CD4-positive, alpha-beta T cell (primary cell): Measurements from ENCODE around the gene MAJIN. TPM values are rescaled to one million over a fixed set of nuclear protein-coding genes. Genes with fewer than 3 reads are reported as not detected.
A peak's percentile ranks its signal among the peaks of the same experiment; 100 is the strongest.

ENCODE experiments used
- ATAC-seq: fragments of 200-7000 bp; cut with Tn5 transposase; one replicate; pipeline ENCODE4 v1.10.0; 2022; ENCODE audit warnings: mild to moderate bottlenecking; ENCODE audit not compliant: poor library complexity
- CTCF ChIA-PET: fragments of 350-600 bp; sonication (Branson Sonifier 250); formaldehyde crosslinking; loops from one replicate; lab custom pipeline; 2021; ENCODE audit warnings: antibody characterized with exemption, inconsistent platforms; lab: Charles Lee
- POLR2A ChIA-PET: fragments of 350-600 bp; sonication (Branson Sonifier 250); formaldehyde crosslinking; loops from one replicate; lab custom pipeline; 2021; ENCODE audit warnings: antibody characterized with exemption, inconsistent platforms; lab: Charles Lee
- DNase-seq, 14 experiments: peaks; one replicate each; pipeline ENCODE4 v3.0.0-alpha.2; 2013 to 2020; ENCODE audit warnings: mixed read lengths in 2 of 14
- H3K27ac ChIP-seq, 2 donors: one replicate each; pipeline versions ENCODE4 v1.5.1 to v1.7.0; 2013; ENCODE audit warnings: low read length in 2 of 2, low read depth in 1 of 2, mild to moderate bottlenecking in 1 of 2
- H3K27me3 ChIP-seq, 2 experiments: 1 replicate in 1 of 2; 2 replicates in 1 of 2; pipeline versions ENCODE4 v1.6.1 to v1.7.0; 2013; ENCODE audit warnings: low read length in 2 of 2, control low read depth in 1 of 2, mild to moderate bottlenecking in 1 of 2, moderate library complexity in 1 of 2; ENCODE audit not compliant: insufficient read depth in 2 of 2, control insufficient read depth in 1 of 2
- H3K36me3 ChIP-seq: one replicate; pipeline ENCODE4 v1.6.1; 2013; ENCODE audit warnings: low read length, control low read depth; ENCODE audit not compliant: insufficient read depth
- H3K4me1 ChIP-seq: one replicate; pipeline ENCODE4 v1.6.1; 2013; ENCODE audit warnings: low read length, control low read depth; ENCODE audit not compliant: insufficient read depth
- H3K4me3 ChIP-seq: one replicate; pipeline ENCODE4 v1.5.1; 2013; ENCODE audit warnings: mild to moderate bottlenecking, low read length, moderate library complexity
- H3K9me3 ChIP-seq, 2 experiments: 1 replicate in 1 of 2; 2 replicates in 1 of 2; pipeline versions ENCODE4 v1.6.1 to v1.7.0; 2013; ENCODE audit warnings: low read length in 2 of 2, mild to moderate bottlenecking in 2 of 2, control low read depth in 1 of 2, moderate library complexity in 1 of 2; ENCODE audit not compliant: control insufficient read depth in 1 of 2, insufficient read depth in 1 of 2
- H3K27ac Mint-ChIP-seq: one replicate; pipeline ENCODE4 v1.8.0; 2020; ENCODE audit warnings: mixed read lengths
- H3K27me3 Mint-ChIP-seq: one replicate; pipeline ENCODE4 v1.8.0; 2021; ENCODE audit warnings: mixed read lengths
- H3K36me3 Mint-ChIP-seq: one replicate; pipeline ENCODE4 v1.8.0; 2021; ENCODE audit warnings: low read depth, mixed read lengths
- H3K4me1 Mint-ChIP-seq: one replicate; pipeline ENCODE4 v1.8.0; 2021; ENCODE audit warnings: low read depth, mixed read lengths
- H3K4me3 Mint-ChIP-seq: one replicate; pipeline ENCODE4 v1.8.0; 2020; ENCODE audit warnings: mild to moderate bottlenecking, mixed read lengths
- H3K9me3 Mint-ChIP-seq: one replicate; pipeline ENCODE4 v1.8.0; 2020; ENCODE audit warnings: mixed read lengths
- CTCF ChIP-seq: fragments of 200-600 bp; IDR thresholded peaks from one replicate; pipeline ENCODE4 v1.8.0; 2022; ENCODE audit warnings: antibody characterized with exemption, mild to moderate bottlenecking
- intact Hi-C, 2 experiments: fragments of 100-400 bp; cut with DNase I in 1 of 2; cut with micrococcal nuclease in 1 of 2; formaldehyde crosslinking; loops; one replicate each; pipeline versions ENCODE4 v1.15.1 to v1.9.0; 2023 to 2025; cut with DNase I, micrococcal nuclease
- polyA plus RNA-seq, 2 donors: library from polyadenylated mRNA; unstranded; fragments of 120-200 nt; gene quantifications; one replicate each; pipeline ENCODE4 v1.2.1, GENCODE V29; 2013
- total RNA-seq, 174 experiments: library from RNA in 2 of 174; stranded (reverse) in 2 of 174; gene quantifications; one replicate each; pipeline ENCODE4 v1.2.3 and lab custom pipeline; 2021 to 2026

MAJIN gene
- total RNA-seq (under 1 TPM; 0.50 to 0.55 TPM), total RNA-seq (lab: John Stamatoyannopoulos, UW) (0 to 2.5 (median 0.29) reads per million in 172 experiments)
- polyA plus RNA-seq (2013, experiment 1 of 2) = 0.20 TPM
- 0.22 TPM for polyA plus RNA-seq (2013, experiment 2 of 2)

GRCh38 chr11:64971421-64972233 is at the start of gene MAJIN:
Gene MAJIN (minus strand): TSS chr11:64972108. CDS start chr11:64959405, 12,703 bp downstream.
- H3K36me3 ChIP-seq = no peaks in the 10 kb centered on the region
- no peak for TF ChIP-seq CTCF
- Mint-ChIP-seq H3K4me3 (peak within 1 kb of the TSS; percentile 81), H3K4me1 (peaks cover 26% of the 10 kb centered on the region), H3K36me3 (no peaks in the 10 kb centered on the region), H3K27me3 (no peaks in the 10 kb centered on the region), H3K9me3 (no peaks in the 10 kb centered on the region), H3K27ac (peak within 1 kb of the TSS; percentile 83)
- intact Hi-C loops = loop anchor here (5.0 kb wide), 2 partner anchors 41 to 54 kb away; partner anchors contain the start of genes ARL2 (in 1 of the 2) and ATG2A (in 1 of the 2)
- POLR2A ChIA-PET = interaction anchor here (0.6 to 2.0 kb wide), 15 partner anchors 12 to 1644 kb away, joined by 3 to 12 read pairs (median 4); partner anchors contain the start of genes ARL2, ATG2A, FAU and MALAT1
- DNase-seq (peak; percentile 76 to 95 (median 90)), ATAC-seq (peak; percentile 82)
- H3K9me3 ChIP-seq = no peaks in the 10 kb centered on the region
- CTCF ChIA-PET = interaction anchor here (0.7 to 1.7 kb wide), 2 partner anchors 25 to 41 kb away, joined by 3 read pairs; partner anchors contain the start of gene BATF2
- peaks cover 23% of the 10 kb centered on the region for H3K4me1 ChIP-seq
- H3K27ac ChIP-seq = peak within 1 kb of the TSS in 1 of 2 donors; percentile 29
- H3K4me3 ChIP-seq = peak within 1 kb of the TSS; percentile 58
- H3K27me3 ChIP-seq = no peaks in the 10 kb centered on the region

GRCh38 chr11:65021509-65021908 is 49.6 kb upstream of the MAJIN start:
- no peaks in the 10 kb centered on the region for H3K9me3 ChIP-seq

GRCh38 chr11:65021003-65021402 is 49.1 kb upstream of the MAJIN start:
- ATAC-seq = no peak
- H3K4me3 ChIP-seq = no peak overlapping the region
- H3K27me3 ChIP-seq = no peaks in the 10 kb centered on the region
- POLR2A ChIA-PET = no interaction called here
- H3K27ac ChIP-seq = no peak overlapping the region
- peaks cover 32% of the 10 kb centered on the region for H3K36me3 ChIP-seq
- H3K36me3 Mint-ChIP-seq = no peaks in the 10 kb centered on the region
- TF ChIP-seq CTCF = no peak
- H3K27me3 Mint-ChIP-seq = no peaks in the 10 kb centered on the region
- intact Hi-C loops = no loop called here
- H3K9me3 Mint-ChIP-seq = no peaks in the 10 kb centered on the region
- H3K27ac Mint-ChIP-seq = no peak overlapping the region
- H3K4me3 Mint-ChIP-seq = no peak overlapping the region
- no peaks in the 10 kb centered on the region for H3K4me1 ChIP-seq
- CTCF ChIA-PET = interaction anchor here (0.7 kb wide), 1 partner anchor 75 kb away, joined by 4 read pairs; the partner anchor contains the start of gene VPS51
- H3K4me1 Mint-ChIP-seq = peaks cover 4% of the 10 kb centered on the region
- H3K9me3 ChIP-seq = no peaks in the 10 kb centered on the region
- no peak for DNase-seq

More at GRCh38 chr11:65021509-65021908, 49.6 kb upstream of the MAJIN start:
- Mint-ChIP-seq H3K36me3 (no peaks in the 10 kb centered on the region), H3K27me3 (no peaks in the 10 kb centered on the region), H3K27ac (no peak overlapping the region), H3K4me3 (no peak overlapping the region), H3K9me3 (no peaks in the 10 kb centered on the region), H3K4me1 (peaks cover under 1% of the 10 kb centered on the region)
- Histone ChIP-seq H3K4me1 (peaks cover under 1% of the 10 kb centered on the region), H3K36me3 (peaks cover 32% of the 10 kb centered on the region), H3K27ac (no peak overlapping the region), H3K4me3 (no peak overlapping the region), H3K27me3 (no peaks in the 10 kb centered on the region)
- CTCF ChIA-PET = no interaction called here
- ATAC-seq (no peak), DNase-seq (no peak)
- POLR2A ChIA-PET = no interaction called here
- intact Hi-C loops = no loop called here
- TF ChIP-seq CTCF = no peak
